Right kidney (tissue), 1 donor: ENCODE results near the gene MLF2.
A peak's percentile ranks its signal among the peaks of the same experiment; 100 is the strongest.
"Not testable (repeated sequence)": the region's sequence is repeated elsewhere in the genome, so short reads cannot be mapped to it uniquely, and the experiment has no call there.

Experiments used
- DNase-seq: peaks from one replicate; pipeline ENCODE4 v3.0.0-alpha.2; 2016

The MLF2 gene

GRCh38 chr12:6765634-6766581, 13.0 kb upstream of the MLF2 start, which contains the start of gene PTMS:
TSS of gene PTMS (plus strand) at chr12:6766363. CDS start at chr12:6766706, 343 bp downstream.
- peak; percentile 73 for DNase-seq

GRCh38 chr12:6765048-6765633, 12.2 kb upstream of the MLF2 start:
- no peak for DNase-seq

- DNase-seq = peak; percentile 88
Measured at GRCh38 chr12:6764011-6764828, 11.3 kb upstream of the MLF2 start.

GRCh38 chr12:6763380-6763779, 10.4 kb upstream of the MLF2 start:
- no peak for DNase-seq

- no peak for DNase-seq
Measured at GRCh38 chr12:6759741-6760140, 6.8 kb upstream of the MLF2 start.

GRCh38 chr12:6758506-6759095, 5.7 kb upstream of the MLF2 start:
- DNase-seq = no peak

GRCh38 chr12:6757028-6757690, 4.2 kb upstream of the MLF2 start:
- DNase-seq = no peak

GRCh38 chr12:6754411-6754810, 1.5 kb upstream of the MLF2 start:
- no peak for DNase-seq

- DNase-seq = no peak
Measured at GRCh38 chr12:6753772-6754356, 923 bp upstream of the MLF2 start.

GRCh38 chr12:6752167-6752920, 597 bp downstream of the MLF2 start:
- DNase-seq = peak; percentile 54

- no peak for DNase-seq
Measured at GRCh38 chr12:6751767-6752166, 1.2 kb downstream of the MLF2 start.

GRCh38 chr12:6750506-6750905, 2.4 kb downstream of the MLF2 start:
- DNase-seq = no peak

GRCh38 chr12:6748761-6749160, 4.2 kb downstream of the MLF2 start:
- DNase-seq = no peak

GRCh38 chr12:6747216-6747615, 5.7 kb downstream of the MLF2 start:
- no peak for DNase-seq

GRCh38 chr12:6745741-6746525, 7.0 kb downstream of the MLF2 start:
- no peak for DNase-seq

GRCh38 chr12:6743300-6743699, 9.6 kb downstream of the MLF2 start:
- DNase-seq = not testable (repeated sequence)

GRCh38 chr12:6742834-6743233, 10.1 kb downstream of the MLF2 start:
- DNase-seq = no peak

GRCh38 chr12:6742080-6742479, 10.9 kb downstream of the MLF2 start:
- not testable (repeated sequence) for DNase-seq

- DNase-seq = no peak
Measured at GRCh38 chr12:6736754-6737153, 16.2 kb downstream of the MLF2 start.
